K562 (cell line): ENCODE data around the gene THEM4. TPM values are rescaled to one million over a fixed set of nuclear protein-coding genes. Genes with fewer than 3 reads are reported as not detected.
A peak's percentile ranks its signal among the peaks of the same experiment; 100 is the strongest.

ENCODE experiments used
- ARID2 ChIP-seq: fragments of 450-650 bp; IDR thresholded peaks from 2 replicates; pipeline ENCODE4 v1.6.1; 2017; ENCODE audit warnings: antibody characterized with exemption, mild to moderate bottlenecking
- MLLT1 ChIP-seq, 2 experiments: fragments of 450-650 bp; IDR thresholded peaks; 2 replicates each; pipeline ENCODE4 v1.6.1; 2016
- RB1 ChIP-seq: fragments of 450-650 bp; IDR thresholded peaks from 2 replicates; pipeline ENCODE4 v1.6.1; 2017; ENCODE audit warnings: low read depth, mild to moderate bottlenecking
- RBBP5 ChIP-seq: fragments of 200-600 bp; sonication (generic); IDR thresholded peaks from 2 replicates; pipeline ENCODE4 v1.6.1; 2012; ENCODE audit warnings: borderline replicate concordance, mild to moderate bottlenecking, low read length, control low read depth, inconsistent platforms; ENCODE audit not compliant: insufficient read depth, poor library complexity, severe bottlenecking
- REST ChIP-seq, 2 experiments: fragments of 450-650 bp; formaldehyde crosslinking in 1 of 2; IDR thresholded peaks; 2 replicates each; pipeline versions ENCODE4 v1.4.0 to v1.6.1; 2014 to 2020; ENCODE audit warnings: mild to moderate bottlenecking in 2 of 2, borderline replicate concordance in 1 of 2, low read depth in 1 of 2
- RNF219 ChIP-seq: fragments of 250-450 bp; sonication (Bioruptor Pico); IDR thresholded peaks from 2 replicates; pipeline ENCODE4 v1.5.0; 2022; ENCODE audit warnings: mild to moderate bottlenecking
- TCFL5 ChIP-seq: fragments of 250-450 bp; sonication (Bioruptor Pico); conservative IDR thresholded peaks from 2 replicates; pipeline ENCODE4 v1.6.1; 2021; ENCODE audit warnings: mild to moderate bottlenecking, moderate library complexity, matching md5 sums
- TEAD4 ChIP-seq, 2 experiments: sonication (generic) in 1 of 2; formaldehyde crosslinking in 1 of 2; IDR thresholded peaks; 2 replicates each; pipeline versions ENCODE4 v1.6.1 to v1.8.0; 2012 to 2022; ENCODE audit warnings: borderline replicate concordance in 1 of 2, inconsistent platforms in 1 of 2, low read length in 1 of 2, mild to moderate bottlenecking in 1 of 2, missing genetic modification reagents in 1 of 2
- XRCC5 ChIP-seq: fragments of 200-400 bp; formaldehyde crosslinking; IDR thresholded peaks from 2 replicates; pipeline ENCODE4 v1.6.1; 2017; ENCODE audit warnings: low read depth, mild to moderate bottlenecking, low read length
- ZC3H8 ChIP-seq: fragments of 450-650 bp; IDR thresholded peaks from 2 replicates; pipeline ENCODE4 v1.6.1; 2017
- ZNF431 ChIP-seq: sonication (generic); formaldehyde crosslinking; IDR thresholded peaks from 2 replicates; pipeline ENCODE4 v1.8.0; 2022; ENCODE audit warnings: mild to moderate bottlenecking, missing genetic modification reagents
- polyA plus RNA-seq, 8 experiments: library from polyadenylated mRNA; depleted of rRNA in 4 of 8; stranded (reverse) in 5 of 8; unstranded in 3 of 8; fragments of >200 nt; fragmentation: Nextera tagmentation in 2 of 8; fragmentation: Illumina TruSeq in 1 of 8; extraction: Ambion mirVana in 2 of 8; extraction: Trizol in 1 of 8; gene quantifications; 2 replicates each; pipeline versions ENCODE4 v1.2.1 to v1.2.3, GENCODE V29; 2011 to 2014; ENCODE audit warnings: inconsistent platforms in 1 of 8, missing spikeins in 1 of 8
- total RNA-seq, 7 experiments: library from RNA; depleted of rRNA in 6 of 7; stranded (reverse); fragments of >200 nt in 6 of 7; fragmentation: Illumina TruSeq in 2 of 7; extraction: Trizol in 2 of 7; gene quantifications; 2 replicates each; pipeline versions ENCODE4 v1.2.1 to v1.2.3, GENCODE V29; 2011 to 2021; ENCODE audit warnings: low replicate concordance in 1 of 7

THEM4 gene
- total and polyA plus RNA-seq, 9 of the 15 experiments (the other 6 are each of a cell fraction or from before 2014, with no cell fraction given): 8.6 to 71.9 (median 35.3) TPM

GRCh38 chr1:151934048-151934493, 24.8 kb upstream of the THEM4 start (continued):
- TF ChIP-seq REST (IDR thresholded peaks at IDR 0.05; ENCODE audit: borderline replicate concordance): peak; percentile 82
- TF ChIP-seq REST (CRISPR knock-in tag; IDR thresholded peaks at IDR 0.05; ENCODE audit: low read depth): no peak
- no peak for TF ChIP-seq ZC3H8
- TF ChIP-seq RBBP5: no peak
- 0 out of 4 replicates have a peak, but pooled peaks of 1 of the 2 experiments have one; percentile 21 for TF ChIP-seq MLLT1 (IDR thresholded peaks at IDR 0.05)
- no peak for TF ChIP-seq RNF219
- no peak for TF ChIP-seq ZNF431 (CRISPR knock-in tag)
- 0 out of 2 replicates have a peak, but pooled peaks have one; percentile 15 for TF ChIP-seq TEAD4 (IDR thresholded peaks at IDR 0.05; ENCODE audit: low read length)
- TF ChIP-seq TEAD4 (CRISPR knock-in tag; IDR thresholded peaks at IDR 0.05; ENCODE audit: borderline replicate concordance): no peak
- TF ChIP-seq ARID2: peak; percentile 66; the same call in 1 of the 2 replicates
- peak; percentile 57; the same call in 1 of the 2 replicates for TF ChIP-seq RB1
- TF ChIP-seq XRCC5: 0 out of 2 replicates have a peak, but pooled peaks have one; percentile 30
- TF ChIP-seq TCFL5 (CRISPR knock-in tag): no peak
